ENCODE results near the gene SIGLEC8.
A peak's percentile ranks its signal among the peaks of the same experiment; 100 is the strongest.
"Not testable (repeated sequence)": the region's sequence is repeated elsewhere in the genome, so short reads cannot be mapped to it uniquely, and the experiment has no call there.

SIGLEC8 gene

DNA sequence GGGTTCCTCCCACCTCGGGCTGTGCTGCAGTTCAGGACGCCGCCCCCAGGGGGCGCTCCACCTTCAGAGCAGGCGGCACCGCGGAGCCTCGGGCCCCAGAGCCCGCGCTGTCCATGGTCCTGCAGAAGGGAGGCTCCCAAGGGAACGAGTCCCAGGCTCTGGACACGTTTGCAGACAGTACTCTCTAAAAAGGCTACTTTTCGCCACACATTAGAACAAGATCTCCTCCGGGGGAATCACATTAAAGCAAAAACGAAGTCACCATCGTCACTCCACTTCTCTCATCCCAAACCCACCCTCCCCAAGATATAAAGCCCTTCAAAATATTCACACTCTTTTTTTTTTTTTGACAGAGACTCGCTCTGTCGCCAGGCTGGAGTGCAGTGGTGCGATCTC is 36.2 kb downstream of the SIGLEC8 start:
- TF ChIP-seq, protein P1, sequence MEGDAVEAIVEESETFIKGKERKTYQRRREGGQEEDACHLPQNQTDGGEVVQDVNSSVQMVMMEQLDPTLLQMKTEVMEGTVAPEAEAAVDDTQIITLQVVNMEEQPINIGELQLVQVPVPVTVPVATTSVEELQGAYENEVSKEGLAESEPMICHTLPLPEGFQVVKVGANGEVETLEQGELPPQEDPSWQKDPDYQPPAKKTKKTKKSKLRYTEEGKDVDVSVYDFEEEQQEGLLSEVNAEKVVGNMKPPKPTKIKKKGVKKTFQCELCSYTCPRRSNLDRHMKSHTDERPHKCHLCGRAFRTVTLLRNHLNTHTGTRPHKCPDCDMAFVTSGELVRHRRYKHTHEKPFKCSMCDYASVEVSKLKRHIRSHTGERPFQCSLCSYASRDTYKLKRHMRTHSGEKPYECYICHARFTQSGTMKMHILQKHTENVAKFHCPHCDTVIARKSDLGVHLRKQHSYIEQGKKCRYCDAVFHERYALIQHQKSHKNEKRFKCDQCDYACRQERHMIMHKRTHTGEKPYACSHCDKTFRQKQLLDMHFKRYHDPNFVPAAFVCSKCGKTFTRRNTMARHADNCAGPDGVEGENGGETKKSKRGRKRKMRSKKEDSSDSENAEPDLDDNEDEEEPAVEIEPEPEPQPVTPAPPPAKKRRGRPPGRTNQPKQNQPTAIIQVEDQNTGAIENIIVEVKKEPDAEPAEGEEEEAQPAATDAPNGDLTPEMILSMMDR (IDR thresholded peaks at IDR 0.05; ENCODE audit: extremely low read depth, insufficient read depth, missing control alignments) = peak; percentile 99
- in situ Hi-C loops (cut with MboI; ENCODE audit: low pct_unique_long_range_greater_than_20kb, low sequenced_read_pairs, unreplicated experiment) = no loop called here
- DNase-seq (ENCODE audit: low spot score) = peak; percentile 86

- TF ChIP-seq, protein P1 (IDR thresholded peaks at IDR 0.05; ENCODE audit: extremely low read depth, insufficient read depth, missing control alignments) = no peak
- DNase-seq (ENCODE audit: low spot score) = no peak
- in situ Hi-C loops (cut with MboI; ENCODE audit: low pct_unique_long_range_greater_than_20kb, low sequenced_read_pairs, unreplicated experiment) = no loop called here
These were observed 36.8 kb downstream of the SIGLEC8 start for GRCh38 chr19:51421229-51422052.

GRCh38 chr19:51420511-51420910 is 37.7 kb downstream of the SIGLEC8 start:
- DNase-seq (ENCODE audit: low spot score); in situ Hi-C loops (cut with MboI; ENCODE audit: low pct_unique_long_range_greater_than_20kb, low sequenced_read_pairs, unreplicated experiment): not testable (repeated sequence)

GRCh38 chr19:51418707-51419106 is 39.5 kb downstream of the SIGLEC8 start:
- DNase-seq (ENCODE audit: low spot score) = peak; percentile 50
- in situ Hi-C loops (cut with MboI; ENCODE audit: low pct_unique_long_range_greater_than_20kb, low sequenced_read_pairs, unreplicated experiment) = no loop called here
- TF ChIP-seq, protein P1 (IDR thresholded peaks at IDR 0.05; ENCODE audit: extremely low read depth, insufficient read depth, missing control alignments) = no peak

GRCh38 chr19:51417810-51418157 is 40.5 kb downstream of the SIGLEC8 start:
- TF ChIP-seq, protein P1 (IDR thresholded peaks at IDR 0.05; ENCODE audit: extremely low read depth, insufficient read depth, missing control alignments) = no peak
- in situ Hi-C loops (cut with MboI; ENCODE audit: low pct_unique_long_range_greater_than_20kb, low sequenced_read_pairs, unreplicated experiment) = no loop called here
- DNase-seq (ENCODE audit: low spot score) = peak; percentile 62

DNA sequence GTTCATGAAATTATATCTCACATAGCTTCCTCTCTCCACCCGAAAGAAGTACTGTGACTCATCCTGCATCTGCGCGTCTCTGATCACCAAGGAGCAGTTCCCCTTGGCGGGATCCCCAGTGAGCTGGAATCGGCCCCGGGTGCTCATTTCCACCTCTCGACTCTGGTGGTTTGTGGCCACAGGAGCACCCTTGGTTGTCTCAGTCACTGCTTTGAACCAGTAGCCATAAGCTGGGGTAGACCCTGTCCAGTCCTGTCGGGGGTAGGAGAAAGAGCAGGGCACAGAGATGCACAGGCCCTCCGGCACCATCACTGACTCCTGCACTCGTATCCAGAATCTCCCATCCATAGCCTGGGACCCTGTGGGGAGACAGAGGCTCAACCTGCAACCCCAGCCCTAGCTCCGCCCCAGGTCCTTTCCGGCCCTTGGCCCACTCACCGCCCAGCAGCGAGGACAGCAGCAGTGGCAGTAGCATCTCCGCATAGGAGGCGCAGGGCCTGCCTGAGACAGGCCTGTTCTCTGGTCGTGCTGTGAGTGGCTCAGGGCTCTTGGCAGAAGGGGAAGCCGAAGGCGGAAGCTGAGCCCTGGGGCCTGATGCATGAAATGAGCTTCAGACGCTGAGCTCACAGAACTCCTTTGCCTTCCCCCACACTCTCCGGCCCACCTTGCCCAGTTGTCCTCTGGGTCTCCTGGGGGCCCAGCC is 41.0 kb downstream of the SIGLEC8 start, which contains the start of gene SIGLEC10:
SIGLEC10 (minus strand) TSS at position 536 of the 703 bp plus-strand sequence; CDS start at position 475, 61 bp downstream.
- in situ Hi-C loops (cut with MboI; ENCODE audit: low pct_unique_long_range_greater_than_20kb, low sequenced_read_pairs, unreplicated experiment) = no loop called here
- TF ChIP-seq, protein P1 (IDR thresholded peaks at IDR 0.05; ENCODE audit: extremely low read depth, insufficient read depth, missing control alignments) = no peak
- DNase-seq (ENCODE audit: low spot score) = peak; percentile 86

DNA sequence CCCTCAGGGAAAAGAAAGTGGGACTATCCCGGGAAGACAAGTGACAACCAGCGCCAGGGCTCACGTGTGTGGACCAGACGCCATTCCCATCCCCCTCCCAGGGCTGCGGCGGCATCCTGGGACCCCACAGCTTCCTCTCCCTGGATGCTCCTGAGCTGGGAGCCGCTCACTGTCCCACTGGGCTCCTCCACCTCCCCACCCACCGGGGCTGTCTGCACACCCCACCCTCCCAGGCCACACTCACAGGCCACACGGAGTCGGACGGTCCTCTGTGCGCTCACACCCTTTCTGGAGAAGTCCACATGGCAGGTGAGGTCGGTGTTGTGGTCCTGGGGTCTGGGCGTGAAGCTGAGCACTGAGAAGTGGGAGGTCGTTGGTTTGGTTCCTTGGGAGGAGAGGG is 41.8 kb downstream of the SIGLEC8 start:
- in situ Hi-C loops (cut with MboI; ENCODE audit: low pct_unique_long_range_greater_than_20kb, low sequenced_read_pairs, unreplicated experiment); DNase-seq (ENCODE audit: low spot score): not testable (repeated sequence)
